ENCODE data around the gene TBC1D3B.

TBC1D3B gene

DNA sequence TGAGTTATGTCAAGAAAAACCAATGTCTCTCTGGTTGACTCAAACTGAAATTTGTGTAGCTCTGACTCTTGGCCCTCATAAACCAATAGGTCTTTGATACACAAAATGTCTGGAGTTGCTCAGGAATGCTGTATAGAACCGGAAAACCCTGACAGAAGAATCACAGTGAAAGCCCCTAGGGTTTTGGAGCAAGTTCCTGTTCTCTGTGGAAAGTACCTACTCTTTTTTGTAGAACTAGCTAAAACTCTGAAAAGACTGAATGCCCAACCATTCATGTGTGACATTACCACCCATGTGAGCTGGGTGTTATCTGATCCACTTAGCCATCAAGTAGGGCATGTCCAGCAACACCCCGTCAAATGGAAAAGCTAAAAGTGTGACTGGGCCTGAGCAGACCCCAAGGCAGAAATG is 44.0 kb downstream of the TBC1D3B start:
- no peak overlapping the region for H4K8ac ChIP-seq (ENCODE audit: low read depth, low read length)
- no peak overlapping the region for H3K4ac ChIP-seq (ENCODE audit: low read depth, low read length)
- no peaks in the 10 kb centered on the region for H3K27me3 ChIP-seq (ENCODE audit: insufficient read depth, low read length)
- no peaks in the 10 kb centered on the region for H3K9me3 ChIP-seq (ENCODE audit: insufficient read depth, low read depth, low read length)
- H3K27ac ChIP-seq (ENCODE audit: low read depth, low read length): no peak overlapping the region
- WGBS (ENCODE audit: extremely low coverage, insufficient coverage, insufficient read length): no CpG with 5 or more reads among the region's 2 CpGs
- no peak overlapping the region for H3K9ac ChIP-seq (ENCODE audit: low read length)
- H3K79me1 ChIP-seq (ENCODE audit: low read length): no peaks in the 10 kb centered on the region
- H3K23ac ChIP-seq (ENCODE audit: low read length): no peak overlapping the region
- no peak overlapping the region for H2AK5ac ChIP-seq (ENCODE audit: low read length)
- no peak overlapping the region for H3K14ac ChIP-seq (ENCODE audit: low read length)
- H2BK120ac ChIP-seq (ENCODE audit: insufficient read depth, low read length, poor library complexity): no peak overlapping the region
- H2BK5ac ChIP-seq (ENCODE audit: low read depth, low read length, poor library complexity): no peak overlapping the region
- no peak overlapping the region for H3K18ac ChIP-seq (ENCODE audit: low read length)
- no peaks in the 10 kb centered on the region for H3K4me1 ChIP-seq (ENCODE audit: control insufficient read depth in 1 of 2, insufficient read depth in 2 of 2, low read length in 2 of 2)
- no peak overlapping the region for H4K91ac ChIP-seq (ENCODE audit: low read depth, low read length)
- peak; percentile 31 to 37 for DNase-seq
- no peaks in the 10 kb centered on the region for H3K36me3 ChIP-seq (ENCODE audit: control insufficient read depth in 1 of 2, insufficient read depth in 2 of 2, low read length in 2 of 2)
- no peak overlapping the region for H3K4me2 ChIP-seq (ENCODE audit: low read length)
- no peak overlapping the region for H2BK12ac ChIP-seq (ENCODE audit: low read length)
- no peak overlapping the region for H4K12ac ChIP-seq (ENCODE audit: low read depth, low read length)
- no peaks in the 10 kb centered on the region for H3K79me2 ChIP-seq (ENCODE audit: control insufficient read depth, insufficient read depth, low read length, poor library complexity)
- no peak overlapping the region for H3K4me3 ChIP-seq (ENCODE audit: low read depth, low read length)
- no peak overlapping the region for H2AFZ ChIP-seq (ENCODE audit: insufficient read depth, low read length, poor library complexity)

DNA sequence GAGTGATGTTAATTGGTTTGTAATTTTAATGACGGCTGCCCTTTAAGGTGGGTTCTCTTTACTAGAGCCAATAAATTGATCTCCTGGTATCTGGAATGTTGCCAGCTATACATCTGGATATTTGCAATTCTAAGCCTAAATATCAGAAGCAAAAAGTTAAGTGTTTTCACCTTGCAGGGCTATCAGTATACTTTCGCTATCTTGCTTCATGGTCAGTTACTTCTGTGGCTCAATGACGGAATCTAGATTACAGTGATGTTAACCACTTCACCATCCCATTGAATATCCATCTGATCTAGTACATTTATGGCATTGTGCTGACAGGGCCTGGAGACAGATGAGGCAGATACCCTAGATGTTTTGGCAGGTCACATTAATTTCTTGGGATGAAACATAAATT is 44.5 kb downstream of the TBC1D3B start:
- no CpG with 5 or more reads among the region's 3 CpGs for WGBS (ENCODE audit: extremely low coverage, insufficient coverage, insufficient read length)
- H3K14ac ChIP-seq (ENCODE audit: low read length): no peak overlapping the region
- H3K79me1 ChIP-seq (ENCODE audit: low read length): no peaks in the 10 kb centered on the region
- H2AK5ac ChIP-seq (ENCODE audit: low read length): no peak overlapping the region
- no peak overlapping the region for H3K4me2 ChIP-seq (ENCODE audit: low read length)
- DNase-seq: no peak
- no peak overlapping the region for H4K12ac ChIP-seq (ENCODE audit: low read depth, low read length)
- H3K4ac ChIP-seq (ENCODE audit: low read depth, low read length): no peak overlapping the region
- H2BK12ac ChIP-seq (ENCODE audit: low read length): no peak overlapping the region
- no peak overlapping the region for H2BK5ac ChIP-seq (ENCODE audit: low read depth, low read length, poor library complexity)
- no peak overlapping the region for H3K4me3 ChIP-seq (ENCODE audit: low read depth, low read length)
- no peak overlapping the region for H3K23ac ChIP-seq (ENCODE audit: low read length)
- H3K36me3 ChIP-seq (ENCODE audit: control insufficient read depth in 1 of 2, insufficient read depth in 2 of 2, low read length in 2 of 2): no peaks in the 10 kb centered on the region
- no peak overlapping the region for H3K18ac ChIP-seq (ENCODE audit: low read length)
- H3K79me2 ChIP-seq (ENCODE audit: control insufficient read depth, insufficient read depth, low read length, poor library complexity): no peaks in the 10 kb centered on the region
- H2AFZ ChIP-seq (ENCODE audit: insufficient read depth, low read length, poor library complexity): no peak overlapping the region
- no peak overlapping the region for H3K27ac ChIP-seq (ENCODE audit: low read depth, low read length)
- no peaks in the 10 kb centered on the region for H3K27me3 ChIP-seq (ENCODE audit: insufficient read depth, low read length)
- no peaks in the 10 kb centered on the region for H3K9me3 ChIP-seq (ENCODE audit: insufficient read depth, low read depth, low read length)
- no peak overlapping the region for H3K9ac ChIP-seq (ENCODE audit: low read length)
- no peak overlapping the region for H4K91ac ChIP-seq (ENCODE audit: low read depth, low read length)
- H4K8ac ChIP-seq (ENCODE audit: low read depth, low read length): no peak overlapping the region
- no peak overlapping the region for H2BK120ac ChIP-seq (ENCODE audit: insufficient read depth, low read length, poor library complexity)
- no peaks in the 10 kb centered on the region for H3K4me1 ChIP-seq (ENCODE audit: control insufficient read depth in 1 of 2, insufficient read depth in 2 of 2, low read length in 2 of 2)

DNA sequence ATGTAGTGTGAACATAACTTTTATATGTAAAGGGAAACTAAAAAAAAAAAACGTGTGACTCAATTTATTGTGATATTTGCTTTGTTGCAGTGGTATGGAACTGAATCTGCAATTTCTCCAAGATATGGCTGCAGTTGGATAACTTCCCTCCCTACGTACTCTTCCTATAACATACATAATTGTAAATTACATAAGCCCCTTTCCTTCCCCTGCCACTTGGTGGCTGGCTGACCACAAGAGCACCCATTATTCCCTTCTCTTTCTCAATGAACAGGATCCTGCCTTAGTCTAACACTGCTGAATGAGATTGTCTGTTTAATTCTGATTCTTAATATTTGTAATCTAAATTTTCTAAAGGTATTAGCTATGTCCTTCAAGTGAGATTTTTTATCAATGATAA is 45.0 kb downstream of the TBC1D3B start:
- no peak overlapping the region for H3K9ac ChIP-seq (ENCODE audit: low read length)

GRCh38 chr17:36130346-36130745 is 46.1 kb downstream of the TBC1D3B start:
- Histone ChIP-seq H4K12ac (ENCODE audit: low read depth, low read length) (no peak overlapping the region), H3K4ac (ENCODE audit: low read depth, low read length) (no peak overlapping the region), H2BK12ac (ENCODE audit: low read length) (no peak overlapping the region), H3K9me3 (ENCODE audit: insufficient read depth, low read depth, low read length) (peaks cover 6% of the 10 kb centered on the region), H2AFZ (ENCODE audit: insufficient read depth, low read length, poor library complexity) (no peak overlapping the region), H3K4me3 (ENCODE audit: low read depth, low read length) (no peak overlapping the region), H3K4me2 (ENCODE audit: low read length) (no peak overlapping the region), H3K14ac (ENCODE audit: low read length) (no peak overlapping the region), H3K79me1 (ENCODE audit: low read length) (no peaks in the 10 kb centered on the region), H2AK5ac (ENCODE audit: low read length) (no peak overlapping the region), H4K91ac (ENCODE audit: low read depth, low read length) (no peak overlapping the region), H3K27me3 (ENCODE audit: insufficient read depth, low read length) (no peaks in the 10 kb centered on the region), H2BK5ac (ENCODE audit: low read depth, low read length, poor library complexity) (no peak overlapping the region), H2BK120ac (ENCODE audit: insufficient read depth, low read length, poor library complexity) (no peak overlapping the region), H3K9ac (ENCODE audit: low read length) (no peak overlapping the region), H3K27ac (ENCODE audit: low read depth, low read length) (no peak overlapping the region), H4K8ac (ENCODE audit: low read depth, low read length) (no peak overlapping the region), H3K79me2 (ENCODE audit: control insufficient read depth, insufficient read depth, low read length, poor library complexity) (no peaks in the 10 kb centered on the region), H3K18ac (ENCODE audit: low read length) (no peak overlapping the region), H3K4me1 (ENCODE audit: control insufficient read depth in 1 of 2, insufficient read depth in 2 of 2, low read length in 2 of 2) (no peaks in the 10 kb centered on the region), H3K36me3 (ENCODE audit: control insufficient read depth in 1 of 2, insufficient read depth in 2 of 2, low read length in 2 of 2) (no peaks in the 10 kb centered on the region), H3K23ac (ENCODE audit: low read length) (no peak overlapping the region)
- no CpG with 5 or more reads among the region's 5 CpGs for WGBS (ENCODE audit: extremely low coverage, insufficient coverage, insufficient read length)
- peak in 1 of 2 donors; percentile 22 for DNase-seq

More for the DNA sequence above, 45.0 kb downstream of the TBC1D3B start:
- Histone ChIP-seq H3K27ac (ENCODE audit: low read depth, low read length) (no peak overlapping the region), H4K91ac (ENCODE audit: low read depth, low read length) (no peak overlapping the region), H4K8ac (ENCODE audit: low read depth, low read length) (no peak overlapping the region), H3K4me2 (ENCODE audit: low read length) (no peak overlapping the region), H3K27me3 (ENCODE audit: insufficient read depth, low read length) (no peaks in the 10 kb centered on the region), H2BK120ac (ENCODE audit: insufficient read depth, low read length, poor library complexity) (no peak overlapping the region), H2AFZ (ENCODE audit: insufficient read depth, low read length, poor library complexity) (no peak overlapping the region), H3K4me1 (ENCODE audit: control insufficient read depth in 1 of 2, insufficient read depth in 2 of 2, low read length in 2 of 2) (no peaks in the 10 kb centered on the region), H3K4me3 (ENCODE audit: low read depth, low read length) (no peak overlapping the region), H2BK5ac (ENCODE audit: low read depth, low read length, poor library complexity) (no peak overlapping the region), H3K79me1 (ENCODE audit: low read length) (no peaks in the 10 kb centered on the region), H3K9me3 (ENCODE audit: insufficient read depth, low read depth, low read length) (peaks cover 2% of the 10 kb centered on the region), H3K23ac (ENCODE audit: low read length) (no peak overlapping the region), H3K18ac (ENCODE audit: low read length) (no peak overlapping the region), H3K4ac (ENCODE audit: low read depth, low read length) (no peak overlapping the region), H3K14ac (ENCODE audit: low read length) (no peak overlapping the region), H4K12ac (ENCODE audit: low read depth, low read length) (no peak overlapping the region), H2AK5ac (ENCODE audit: low read length) (no peak overlapping the region), H2BK12ac (ENCODE audit: low read length) (no peak overlapping the region), H3K36me3 (ENCODE audit: control insufficient read depth in 1 of 2, insufficient read depth in 2 of 2, low read length in 2 of 2) (no peaks in the 10 kb centered on the region), H3K79me2 (ENCODE audit: control insufficient read depth, insufficient read depth, low read length, poor library complexity) (no peaks in the 10 kb centered on the region)
- no CpG with 5 or more reads among the region's 2 CpGs for WGBS (ENCODE audit: extremely low coverage, insufficient coverage, insufficient read length)
- no peak for DNase-seq
